Activated CD4-positive, alpha-beta T cell treated with anti-CD3 and anti-CD28 coated beads, Interleukin-2, amount 50 U/mL, for 4 hours (primary cell): Measurements from ENCODE around the gene ORMDL2.

Experiments
- DNase-seq, 2 experiments: peaks; one replicate each; pipeline ENCODE4 v3.0.0-alpha.2; 2020

The ORMDL2 gene, protein sequence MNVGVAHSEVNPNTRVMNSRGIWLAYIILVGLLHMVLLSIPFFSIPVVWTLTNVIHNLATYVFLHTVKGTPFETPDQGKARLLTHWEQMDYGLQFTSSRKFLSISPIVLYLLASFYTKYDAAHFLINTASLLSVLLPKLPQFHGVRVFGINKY

DNA sequence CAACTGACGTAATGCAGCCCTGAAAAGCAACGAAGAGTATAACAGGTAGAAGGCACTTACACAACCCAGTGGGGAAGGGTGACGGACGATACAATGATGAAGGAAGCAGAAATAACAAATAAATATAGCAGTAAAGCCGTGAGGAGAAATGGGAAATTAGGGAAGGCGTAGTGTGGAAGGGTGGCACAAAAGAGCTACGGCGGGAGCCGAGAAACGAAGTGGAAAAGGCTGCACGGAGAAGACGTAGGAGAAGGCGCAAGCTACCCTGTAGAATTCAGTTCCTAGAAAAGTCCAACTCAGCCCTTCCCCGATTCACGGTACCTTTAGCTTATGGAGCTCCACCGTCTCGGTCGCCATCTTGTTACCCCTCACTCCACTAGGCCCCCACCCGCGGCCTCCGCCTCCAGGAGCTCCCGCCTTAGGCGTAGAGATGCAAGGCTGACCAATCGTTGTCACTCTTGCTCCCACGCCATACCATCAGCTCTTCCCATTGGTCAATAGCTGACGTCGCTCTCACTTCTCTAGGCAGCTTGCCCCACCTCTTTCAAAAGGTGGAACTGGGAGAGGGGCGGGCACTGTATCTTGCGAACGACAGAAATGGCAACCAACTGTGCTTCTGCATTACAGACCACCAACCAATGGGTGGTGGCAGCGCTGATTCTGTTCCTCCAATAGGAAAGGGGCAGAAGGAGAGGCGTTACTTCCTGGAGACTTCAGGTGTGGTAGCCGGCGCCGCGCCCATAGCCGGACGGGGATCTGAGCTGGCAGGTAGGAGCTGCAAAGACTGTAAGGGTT lies at the start of gene ORMDL2, which contains the start of gene SARNP:
TSS of gene ORMDL2 (plus strand) at position 697 of the 795 bp plus-strand sequence. CDS start 959 bp downstream, outside the sequence.
TSS of gene SARNP (minus strand) at position 380 of the 795 bp plus-strand sequence. CDS start at position 357, 23 bp downstream.
- DNase-seq: peak; percentile 94 to 95

DNA sequence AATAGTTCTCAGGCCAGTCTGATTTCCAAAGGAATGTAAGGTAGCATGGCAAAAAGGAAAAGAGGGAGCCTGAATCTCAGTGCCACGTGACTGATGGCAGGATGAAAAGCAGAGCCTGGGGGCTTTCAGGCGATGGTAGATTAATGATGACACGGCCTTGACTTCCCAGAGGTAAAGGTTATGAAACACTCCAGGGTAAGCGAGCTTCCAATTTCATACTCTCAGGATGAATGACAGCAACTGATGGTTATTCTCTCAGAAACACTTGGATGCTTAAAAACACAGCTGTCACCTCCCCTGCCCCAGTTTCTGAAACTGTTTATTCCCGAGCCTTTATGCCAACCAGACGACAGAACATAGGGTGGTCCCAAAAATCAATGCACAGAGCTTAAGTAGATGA lies 46.1 kb upstream of the ORMDL2 start:
- DNase-seq: no peak

DNA sequence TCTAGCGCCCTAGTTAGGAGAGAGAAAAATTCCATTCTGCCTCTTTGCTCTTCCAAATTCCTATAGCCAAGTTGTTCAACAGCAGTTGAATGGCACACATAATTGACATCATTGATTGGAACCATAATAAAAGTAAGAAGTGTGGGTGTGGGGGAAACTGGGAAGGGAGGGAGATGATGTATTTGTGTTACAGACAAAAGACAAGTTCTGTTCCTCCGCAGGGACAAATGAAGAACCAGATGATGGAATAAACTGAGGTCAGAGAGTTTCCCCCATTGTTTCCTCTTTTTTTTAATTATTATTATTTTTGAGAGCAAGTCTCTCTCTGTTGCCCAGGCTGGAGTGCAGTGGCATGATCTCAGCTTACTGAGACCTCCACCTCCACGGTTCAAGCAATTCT lies 40.0 kb upstream of the ORMDL2 start:
- DNase-seq: no peak

DNA sequence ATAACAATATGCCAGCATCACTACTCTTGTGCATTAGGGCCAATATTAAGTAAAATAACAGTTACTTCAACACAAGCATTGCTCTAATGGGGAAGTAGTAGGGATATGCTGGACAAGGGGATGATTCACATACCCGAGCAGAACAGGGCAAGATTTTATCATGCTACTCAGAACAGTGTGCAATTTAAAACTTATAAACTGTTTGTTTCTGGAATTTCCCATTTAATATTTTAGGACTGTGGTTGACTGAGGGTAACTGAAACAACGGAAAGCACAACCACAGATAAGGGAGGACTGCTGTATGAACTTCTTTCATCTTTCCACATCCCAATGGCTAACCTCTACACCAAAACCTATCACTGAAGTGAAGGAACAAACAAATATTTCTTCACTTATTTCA lies 37.2 kb upstream of the ORMDL2 start:
- DNase-seq: no peak

DNA sequence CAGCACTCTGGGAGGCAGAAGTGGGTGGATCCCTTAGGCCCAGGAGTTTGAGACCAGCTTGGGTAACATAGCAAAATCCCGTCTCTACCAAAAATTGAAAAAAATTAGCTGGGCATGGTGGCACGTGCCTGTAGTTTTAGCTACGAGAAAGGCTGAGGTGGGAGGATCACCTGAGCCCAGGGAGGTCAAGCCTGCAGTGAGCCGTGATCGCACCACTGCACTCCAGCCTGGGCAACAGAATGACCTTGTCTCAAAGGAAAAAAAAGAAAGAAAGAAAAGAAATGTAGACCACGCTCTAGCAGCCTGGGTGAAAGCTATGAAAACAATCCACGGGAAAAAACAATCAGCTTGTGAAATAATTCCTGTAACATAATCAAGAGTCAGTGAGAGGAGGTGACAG lies 29.3 kb upstream of the ORMDL2 start:
- DNase-seq: no peak

DNA sequence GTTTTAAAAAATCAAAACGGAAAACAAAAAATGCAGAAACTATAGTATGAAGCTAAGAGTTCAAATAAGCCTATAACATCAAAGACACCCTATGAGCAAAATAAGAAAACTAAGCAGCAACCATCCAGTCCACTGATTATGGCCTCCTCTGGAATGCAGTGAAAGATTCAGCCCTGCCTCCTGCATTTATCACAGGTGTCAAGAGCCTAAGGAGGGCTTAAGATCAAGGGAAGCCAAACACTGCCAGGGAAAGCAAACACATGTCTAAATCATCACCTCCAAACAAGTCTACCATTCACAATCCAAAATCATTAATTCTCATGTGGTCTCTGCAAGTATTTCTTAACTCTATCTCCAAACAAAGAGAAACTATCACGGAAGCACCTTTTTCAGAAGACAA lies 28.7 kb upstream of the ORMDL2 start:
- no peak for DNase-seq

DNA sequence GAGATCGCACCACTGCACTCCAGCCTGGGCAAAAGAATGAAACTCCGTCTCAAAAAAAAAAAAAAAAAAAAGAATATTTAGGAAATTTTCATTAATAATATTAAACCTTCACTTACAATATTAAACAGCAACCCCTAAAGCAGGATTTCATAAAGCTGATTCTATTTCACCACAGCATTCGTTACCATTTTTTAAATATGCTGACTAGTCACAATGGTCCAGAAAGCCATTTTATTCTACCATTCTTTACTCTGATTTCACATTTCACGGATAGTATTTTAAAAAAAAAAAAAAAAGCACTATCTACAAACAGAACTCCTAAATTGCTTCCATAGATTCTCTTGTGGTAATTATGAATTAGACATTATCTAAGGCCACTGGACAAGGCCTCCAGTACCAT lies 27.9 kb upstream of the ORMDL2 start:
- no peak for DNase-seq

DNA sequence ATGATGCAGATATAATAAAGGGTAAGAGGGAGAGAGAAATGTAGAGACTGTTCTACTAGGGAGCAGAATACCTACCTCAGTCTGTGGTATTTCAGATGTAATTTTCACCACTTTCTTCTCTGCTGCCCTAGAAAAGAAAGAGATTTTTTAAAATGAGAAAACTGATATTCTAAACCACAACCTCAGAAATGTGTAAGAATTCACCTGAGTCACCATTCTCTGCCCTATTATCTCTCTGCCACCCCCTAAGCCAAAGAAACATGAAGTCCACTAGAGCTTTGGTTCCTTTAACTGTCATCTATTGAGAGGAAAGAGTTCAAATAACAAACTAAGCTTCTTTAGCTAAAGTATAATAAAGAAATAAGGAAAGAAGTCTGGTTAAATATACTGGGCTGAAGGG lies 21.9 kb upstream of the ORMDL2 start:
- DNase-seq: no peak

DNA sequence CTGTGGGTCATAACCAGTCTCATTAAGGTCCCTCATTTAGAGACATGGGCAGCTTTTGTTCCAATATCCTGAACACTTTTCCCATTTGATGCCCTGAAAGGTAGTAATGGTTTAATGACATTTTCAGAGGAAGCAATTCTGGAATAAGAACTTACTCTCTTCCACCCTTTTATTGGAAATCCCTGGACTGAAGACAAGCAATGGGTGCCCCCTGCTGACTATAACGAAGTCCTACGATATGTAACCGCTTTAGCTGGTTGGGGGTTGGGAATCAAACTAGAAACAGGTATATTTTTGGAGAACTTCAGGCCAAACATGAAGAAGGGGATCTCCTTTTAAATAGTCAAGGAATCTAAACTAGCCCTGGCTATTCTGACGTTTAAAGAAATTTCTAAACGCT lies 20.8 kb upstream of the ORMDL2 start:
- no peak for DNase-seq

DNA sequence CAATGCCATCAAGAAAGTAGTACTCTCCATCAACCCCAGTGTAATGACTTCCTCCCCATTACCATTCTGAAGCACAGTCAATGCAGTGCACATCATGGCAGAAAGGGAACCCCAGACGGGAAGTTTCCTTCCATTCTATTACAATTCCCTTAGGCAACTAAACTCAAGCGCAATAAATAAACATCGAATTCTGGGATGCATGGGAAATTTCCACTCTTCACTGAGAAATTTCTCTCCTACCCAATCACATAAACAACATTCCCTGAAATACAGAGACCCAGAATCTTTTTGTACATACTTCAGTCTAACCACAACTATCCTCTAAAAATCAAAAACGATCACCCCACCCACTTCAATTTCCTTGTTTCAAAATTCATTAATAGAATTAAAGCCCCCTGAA lies 20.3 kb upstream of the ORMDL2 start:
- no peak for DNase-seq

DNA sequence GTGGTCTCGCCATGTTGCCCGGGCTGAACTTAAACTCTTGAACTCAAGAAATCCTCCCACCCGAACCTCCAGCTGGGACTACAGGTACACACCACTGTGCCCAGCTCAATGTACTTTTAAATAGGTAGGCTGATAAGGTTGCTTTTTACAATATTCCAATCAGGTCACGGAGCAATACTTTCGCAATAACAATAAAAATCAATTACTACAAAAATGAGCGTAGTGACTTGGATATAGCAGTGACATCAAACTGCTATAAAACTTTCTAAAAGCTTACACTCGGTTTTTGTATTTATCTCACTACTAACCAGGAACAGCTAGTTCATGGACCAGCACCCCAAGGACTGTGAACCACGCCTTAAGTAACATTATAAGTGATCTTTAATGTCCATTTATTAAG lies 10.9 kb upstream of the ORMDL2 start:
- DNase-seq: no peak

DNA sequence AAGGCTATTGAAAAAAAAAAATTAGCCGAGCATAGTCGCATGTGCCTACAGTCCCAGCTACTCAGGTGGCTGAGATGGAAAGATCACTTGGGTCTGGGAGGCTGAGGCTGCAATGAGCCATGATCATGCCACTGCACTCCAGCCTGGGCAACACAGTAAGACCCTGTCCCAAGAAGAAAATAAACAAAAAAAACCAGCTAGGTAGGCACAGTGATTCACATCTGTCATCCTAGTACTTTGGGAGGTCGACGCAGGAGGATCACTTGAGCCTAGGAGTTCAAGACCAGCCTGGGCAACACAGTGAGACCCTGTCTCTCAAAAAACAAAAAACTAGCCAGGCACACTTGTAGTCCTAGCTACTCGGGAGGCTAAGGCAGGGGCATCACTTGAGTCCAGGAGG lies 8.6 kb upstream of the ORMDL2 start:
- DNase-seq: no peak

DNA sequence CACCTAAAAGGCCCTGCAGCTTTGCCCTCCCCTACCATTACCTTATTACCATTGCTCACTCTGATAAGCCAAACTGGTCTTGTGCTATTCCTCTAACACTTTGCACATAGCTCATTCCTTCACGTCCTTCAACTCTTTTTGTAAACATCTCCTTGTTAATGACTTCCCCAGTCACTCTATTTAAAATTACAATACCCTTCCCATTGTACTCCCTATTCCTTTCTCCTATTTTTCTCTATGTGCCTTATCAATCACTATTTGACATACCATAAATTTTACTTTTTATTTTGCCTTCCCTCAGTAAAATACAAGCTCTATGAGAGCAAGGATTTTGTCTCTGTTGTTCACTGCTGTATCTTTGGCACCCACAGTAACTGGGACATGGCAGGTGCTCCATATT lies 5.8 kb upstream of the ORMDL2 start:
- no peak for DNase-seq

DNA sequence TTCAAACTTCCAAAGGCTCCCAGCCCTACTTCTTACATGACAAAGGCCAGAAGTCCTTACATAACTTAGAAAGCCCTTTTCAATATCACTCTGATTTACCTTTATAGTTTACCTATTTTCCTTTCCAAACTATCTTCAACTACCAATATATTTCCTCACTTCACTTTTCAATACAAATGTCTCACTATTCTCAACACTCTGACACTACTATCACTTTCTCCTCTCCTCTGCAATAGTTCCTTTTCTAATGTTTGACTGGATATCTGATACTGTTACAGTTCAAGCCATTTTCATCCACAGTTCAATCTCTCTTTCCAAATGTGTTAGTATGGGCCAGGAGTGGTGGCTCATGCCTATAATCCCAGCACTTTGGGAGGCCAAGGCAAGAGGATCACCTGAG lies 3.6 kb upstream of the ORMDL2 start:
- DNase-seq: no peak

DNA sequence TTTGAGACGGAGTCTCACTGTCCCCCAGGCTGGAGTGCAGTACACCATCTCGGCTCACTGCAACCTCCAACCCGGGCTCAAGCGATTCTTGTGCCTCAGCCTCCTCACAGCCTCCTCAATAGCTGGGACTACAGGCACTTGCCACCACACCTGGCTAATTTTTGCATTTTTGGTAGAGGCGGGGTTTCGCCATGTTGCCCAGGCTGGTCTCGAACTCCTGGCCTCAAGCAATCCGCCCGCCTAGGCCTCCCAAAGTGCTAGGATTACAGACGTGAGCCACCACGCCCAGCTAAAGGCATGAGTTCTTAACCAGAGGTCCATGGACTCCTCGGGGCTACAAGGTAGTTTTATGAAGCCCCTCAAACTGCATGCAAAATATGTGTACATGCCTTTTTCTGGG lies 2.4 kb upstream of the ORMDL2 start:
- DNase-seq: no peak

DNA sequence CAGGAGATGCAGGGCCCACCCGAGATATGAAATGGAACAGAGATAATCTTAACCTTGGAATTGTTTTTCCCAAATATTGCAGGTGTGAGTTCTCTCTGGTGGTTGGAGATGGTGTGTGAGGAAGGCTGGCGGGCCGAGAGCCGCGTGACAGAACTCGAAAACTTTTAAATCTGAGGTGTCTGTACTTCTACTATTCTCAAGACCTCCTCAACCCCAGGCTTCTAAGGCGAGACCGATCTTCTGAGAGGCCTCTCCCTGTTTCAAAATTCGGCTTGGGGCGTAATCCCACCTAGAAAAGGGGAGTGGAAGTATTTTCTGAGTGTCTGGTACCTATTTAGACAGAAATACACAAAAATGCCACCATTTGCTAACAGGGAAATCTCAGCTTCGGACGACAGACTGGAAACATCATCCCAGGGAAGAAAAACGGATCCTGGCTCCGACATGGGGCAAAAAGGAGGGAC lies 928 bp upstream of the ORMDL2 start:
- DNase-seq: no peak

DNA sequence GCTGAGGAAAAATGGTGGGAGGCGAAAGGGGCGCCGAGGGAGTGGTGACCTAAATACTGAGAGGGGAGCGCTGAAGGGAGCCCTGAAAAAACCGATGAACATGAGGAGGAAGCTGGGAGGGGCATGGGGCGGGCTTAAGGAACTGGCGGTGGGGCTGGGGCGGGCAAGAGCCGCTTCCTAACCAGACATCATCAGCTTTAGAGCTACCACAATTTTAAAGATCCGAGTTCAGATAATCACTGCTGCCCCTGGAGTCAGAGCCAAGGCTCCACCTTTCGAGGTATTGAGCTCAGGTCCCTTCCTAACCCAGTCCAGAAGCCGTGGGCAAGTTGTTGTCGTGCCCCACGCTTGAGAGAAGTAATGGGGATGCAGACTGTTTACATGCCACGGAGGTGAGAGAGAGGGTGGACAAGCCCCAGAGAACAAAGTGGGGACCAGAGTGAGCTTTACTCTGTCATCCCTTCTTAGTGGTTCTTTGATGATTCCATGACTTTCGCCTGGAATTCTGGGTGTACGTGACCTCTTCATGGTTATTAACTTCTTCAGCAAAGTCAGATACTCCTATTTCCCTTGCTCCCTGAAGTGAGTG lies 393 bp downstream of the ORMDL2 start:
- DNase-seq: no peak

DNA sequence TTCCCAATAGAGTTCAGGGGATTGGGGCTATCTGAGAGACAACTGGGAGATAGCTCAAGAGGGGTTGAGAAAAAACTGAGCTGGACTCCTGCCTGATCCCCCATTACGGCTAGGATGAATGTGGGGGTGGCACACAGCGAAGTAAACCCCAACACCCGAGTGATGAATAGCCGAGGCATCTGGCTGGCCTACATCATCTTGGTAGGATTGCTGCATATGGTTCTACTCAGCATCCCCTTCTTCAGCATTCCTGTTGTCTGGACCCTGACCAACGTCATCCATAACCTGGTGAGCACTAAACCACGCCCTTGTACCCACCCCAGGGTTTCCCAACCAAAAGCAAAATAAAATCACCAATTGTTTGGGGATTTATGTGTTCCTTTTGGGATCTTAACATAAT lies 1.0 kb downstream of the ORMDL2 start:
- DNase-seq: no peak

DNA sequence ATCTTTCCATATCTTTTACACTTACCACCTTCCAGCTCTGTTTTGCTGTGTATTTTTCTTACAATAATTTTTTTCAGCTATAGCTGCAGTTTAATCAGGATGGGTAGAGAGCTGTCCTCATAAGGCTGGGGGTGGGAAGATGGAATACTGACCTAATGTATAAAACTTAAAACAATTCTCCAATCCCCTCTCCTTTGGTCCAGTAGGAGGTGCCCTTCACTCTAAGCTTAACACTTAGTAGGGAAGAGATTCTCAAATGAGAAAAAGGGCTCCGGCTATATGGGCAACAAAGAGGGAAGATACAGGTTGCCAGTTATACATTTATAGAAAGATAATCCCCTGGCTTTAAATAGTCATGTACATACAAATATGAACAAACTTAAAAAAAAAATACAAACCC lies 2.8 kb downstream of the ORMDL2 start:
- DNase-seq: no peak

DNA sequence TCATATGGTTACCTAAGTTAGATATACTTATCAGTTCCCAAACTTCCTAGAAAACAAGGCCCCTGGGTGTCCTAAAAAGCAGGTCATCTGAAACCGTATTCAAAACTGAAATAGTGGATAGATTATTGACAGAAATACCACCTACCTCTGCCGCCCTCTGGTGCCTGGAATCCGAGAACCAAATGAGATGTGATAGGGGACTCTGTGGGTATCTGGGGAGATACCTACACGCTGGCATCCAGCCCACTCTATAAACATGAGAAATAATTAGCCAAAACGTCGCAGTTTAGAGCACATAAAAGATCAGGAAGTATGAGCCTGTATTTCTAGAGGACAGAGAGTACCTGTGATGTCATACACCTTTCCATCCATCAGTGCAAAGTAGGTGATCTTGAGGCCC lies 4.4 kb downstream of the ORMDL2 start:
- DNase-seq: no peak

DNA sequence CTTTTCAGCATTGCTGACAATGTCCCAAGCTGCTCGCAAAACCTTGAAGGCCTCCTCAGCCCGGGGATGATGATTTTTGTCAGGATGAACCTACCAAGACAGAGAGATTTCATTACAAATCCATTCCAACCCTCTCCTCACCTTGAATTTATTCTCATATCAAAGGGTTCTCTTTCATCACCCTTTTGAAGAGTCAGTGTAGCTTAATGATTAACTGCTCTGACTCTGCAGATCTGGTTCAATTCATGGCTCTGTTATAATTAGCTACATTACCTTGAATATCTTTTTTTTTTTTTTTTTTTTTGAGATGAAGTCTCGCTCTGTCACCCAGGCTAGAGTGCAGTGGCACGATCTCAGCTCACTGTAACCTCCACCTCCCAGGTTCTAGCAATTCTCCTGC lies 5.6 kb downstream of the ORMDL2 start:
- DNase-seq: no peak

DNA sequence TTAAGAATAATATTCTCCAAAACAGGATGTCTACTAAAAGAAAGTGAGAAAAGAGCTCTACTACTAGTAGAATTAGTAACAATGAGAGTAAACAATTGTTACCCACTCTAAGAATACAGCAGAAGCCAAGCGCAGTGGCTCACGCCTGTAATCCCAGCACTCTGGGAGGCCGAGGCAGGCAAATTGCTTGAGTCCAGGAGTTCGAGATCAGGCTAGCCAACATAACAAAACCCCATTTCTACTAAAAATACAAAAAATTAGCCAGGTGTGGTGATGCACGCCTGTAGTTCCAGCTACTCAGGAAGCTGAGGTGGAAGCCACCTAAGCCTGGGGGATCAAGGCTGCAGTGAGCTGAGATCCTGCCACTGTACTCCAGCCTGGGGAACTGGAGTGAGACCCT lies 6.9 kb downstream of the ORMDL2 start:
- DNase-seq: no peak

DNA sequence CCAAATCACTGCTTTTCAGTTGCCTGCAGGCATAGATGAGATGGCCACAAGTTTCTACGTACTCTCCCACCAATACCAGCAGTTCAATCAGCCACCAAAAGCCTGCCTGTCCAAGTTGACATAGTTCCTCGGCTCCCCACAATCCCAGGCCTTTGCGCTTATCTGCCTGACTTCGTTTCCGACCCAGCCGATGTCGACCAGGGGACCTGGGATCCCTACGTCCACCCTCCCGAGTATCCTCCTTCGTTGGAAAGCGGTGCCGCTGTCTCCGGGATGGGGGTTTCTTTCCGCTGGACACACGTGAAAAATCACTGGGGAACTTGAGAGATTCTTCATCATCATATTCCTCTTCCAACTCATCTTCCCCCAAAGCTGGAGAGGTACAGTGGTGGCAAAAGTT lies 10.0 kb downstream of the ORMDL2 start:
- no peak for DNase-seq

DNA sequence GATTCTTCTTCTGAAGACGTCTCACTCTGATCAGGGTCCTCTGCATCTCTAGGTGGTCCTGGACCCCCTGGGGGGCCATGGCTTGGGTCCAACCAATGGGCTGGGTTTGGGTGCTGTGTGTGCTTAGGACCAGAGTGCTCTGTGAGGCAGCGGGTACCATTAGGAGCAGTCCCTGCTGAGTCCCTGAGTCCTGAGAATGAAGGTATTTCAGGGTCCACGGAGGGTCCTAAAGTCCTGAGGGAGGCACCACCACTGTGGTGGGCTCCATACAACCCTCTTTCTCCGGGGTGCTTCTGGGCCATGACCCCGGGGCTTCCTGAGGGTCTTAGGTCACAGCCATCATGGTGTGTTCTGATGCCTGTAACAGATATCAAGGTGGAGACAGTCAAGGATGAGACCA lies 10.5 kb downstream of the ORMDL2 start:
- no peak for DNase-seq
